Gastrocnemius medialis (tissue), 4 donors: ENCODE measurements around the gene SETBP1.

Experiments
- POLR2A ChIP-seq, 2 donors: fragments of 450-650 bp; IDR thresholded peaks; one replicate each; pipeline ENCODE4 v1.6.1; 2017; ENCODE audit warnings: antibody characterized with exemption in 2 of 2, mild to moderate bottlenecking in 2 of 2, moderate library complexity in 2 of 2
- TF ChIP-seq, protein P1 (sequence below), 5 experiments: fragments of 450-650 bp in 3 of 5; fragments of 200-600 bp in 2 of 5; sonication (generic) in 2 of 5; IDR thresholded peaks in 4 of 5; conservative IDR thresholded peaks in 1 of 5; 1 replicate in 4 of 5; 2 replicates in 1 of 5; pipeline ENCODE4 v1.5.1; 2016 to 2019; ENCODE audit warnings: antibody characterized with exemption in 5 of 5, mild to moderate bottlenecking in 3 of 5, moderate library complexity in 3 of 5

DNA sequence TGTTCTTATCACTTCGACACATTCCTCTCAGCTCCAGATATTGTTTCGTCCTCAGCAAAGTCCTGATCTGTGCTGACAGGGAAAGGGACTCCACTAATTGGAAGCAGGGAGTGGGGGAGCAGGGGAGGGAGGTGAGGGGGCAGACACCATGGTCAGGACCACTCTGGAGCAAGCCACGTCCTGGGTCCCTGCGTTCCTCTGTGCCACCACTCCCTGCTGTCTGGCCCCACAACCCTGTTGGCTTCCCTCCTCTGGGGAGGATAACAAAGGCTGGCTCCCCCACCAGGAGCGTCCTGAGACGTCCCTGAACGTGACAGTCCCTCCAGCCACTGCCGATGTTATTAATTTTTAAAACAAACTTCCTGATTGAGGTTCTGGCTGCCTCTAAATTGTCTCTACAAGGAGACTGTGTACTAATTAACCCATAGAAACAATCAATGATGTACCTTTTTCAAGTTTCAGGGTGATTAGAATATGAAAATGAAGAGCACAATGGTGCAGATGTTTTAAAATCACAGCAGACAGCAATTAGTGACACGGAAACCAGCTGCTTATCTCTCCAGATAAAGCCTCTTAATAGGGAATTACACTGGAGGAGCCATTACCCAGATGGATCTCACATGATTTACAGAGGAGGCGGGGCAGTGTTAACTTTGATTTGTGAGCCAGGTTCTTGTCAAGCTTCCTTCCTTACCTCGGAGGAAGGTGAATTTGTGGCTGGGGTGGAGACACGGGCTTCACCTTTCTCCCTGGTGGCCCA is 257.5 kb downstream of the SETBP1 start:
- TF ChIP-seq POLR2A (IDR thresholded peaks at IDR 0.05) = no peak
- TF ChIP-seq, protein P1, sequence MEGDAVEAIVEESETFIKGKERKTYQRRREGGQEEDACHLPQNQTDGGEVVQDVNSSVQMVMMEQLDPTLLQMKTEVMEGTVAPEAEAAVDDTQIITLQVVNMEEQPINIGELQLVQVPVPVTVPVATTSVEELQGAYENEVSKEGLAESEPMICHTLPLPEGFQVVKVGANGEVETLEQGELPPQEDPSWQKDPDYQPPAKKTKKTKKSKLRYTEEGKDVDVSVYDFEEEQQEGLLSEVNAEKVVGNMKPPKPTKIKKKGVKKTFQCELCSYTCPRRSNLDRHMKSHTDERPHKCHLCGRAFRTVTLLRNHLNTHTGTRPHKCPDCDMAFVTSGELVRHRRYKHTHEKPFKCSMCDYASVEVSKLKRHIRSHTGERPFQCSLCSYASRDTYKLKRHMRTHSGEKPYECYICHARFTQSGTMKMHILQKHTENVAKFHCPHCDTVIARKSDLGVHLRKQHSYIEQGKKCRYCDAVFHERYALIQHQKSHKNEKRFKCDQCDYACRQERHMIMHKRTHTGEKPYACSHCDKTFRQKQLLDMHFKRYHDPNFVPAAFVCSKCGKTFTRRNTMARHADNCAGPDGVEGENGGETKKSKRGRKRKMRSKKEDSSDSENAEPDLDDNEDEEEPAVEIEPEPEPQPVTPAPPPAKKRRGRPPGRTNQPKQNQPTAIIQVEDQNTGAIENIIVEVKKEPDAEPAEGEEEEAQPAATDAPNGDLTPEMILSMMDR (IDR thresholded peaks at IDR 0.05 in 4 of 5, conservative IDR thresholded peaks at IDR 0.05 in 1 of 5) = no peak
